Cortex of kidney (tissue), 1 donor: ENCODE results near the gene LRP3.

Source experiments
- DNase-seq: peaks from one replicate; lab custom pipeline; 2025; lab: John Stamatoyannopoulos, UW

Gene LRP3

DNA sequence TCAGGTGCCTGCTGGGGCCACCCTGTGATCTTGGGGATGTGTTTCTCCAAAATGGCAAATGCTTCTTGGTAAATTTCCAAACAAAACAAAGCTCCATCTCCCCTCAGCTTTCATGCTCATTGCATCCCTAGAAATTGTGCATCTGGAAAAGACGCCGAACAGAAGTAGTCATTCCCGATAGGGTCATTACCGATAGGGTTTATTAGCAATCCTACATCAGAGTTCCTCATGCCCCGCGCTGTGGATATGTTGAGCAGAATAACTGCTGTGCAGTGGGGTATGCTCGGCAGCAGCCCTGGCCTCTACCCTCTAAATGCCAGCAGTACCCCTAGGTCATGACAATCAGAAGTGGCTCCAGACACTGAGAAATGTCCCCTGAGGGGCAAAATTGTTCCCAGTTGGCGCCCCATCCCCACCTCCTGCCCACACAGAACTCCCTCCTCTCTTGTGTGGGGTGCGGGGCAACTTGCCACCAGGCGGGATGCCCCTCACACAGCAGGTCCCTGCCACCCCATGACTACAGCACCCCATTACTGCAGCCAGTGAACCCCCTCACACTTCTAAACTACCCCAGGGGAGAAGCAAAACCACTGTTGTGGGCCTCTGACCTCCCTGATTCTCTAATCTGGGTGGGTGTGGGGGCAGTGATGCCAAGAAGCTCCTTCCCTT, 44.5 kb downstream of the LRP3 start:
- DNase-seq, result no peak

DNA sequence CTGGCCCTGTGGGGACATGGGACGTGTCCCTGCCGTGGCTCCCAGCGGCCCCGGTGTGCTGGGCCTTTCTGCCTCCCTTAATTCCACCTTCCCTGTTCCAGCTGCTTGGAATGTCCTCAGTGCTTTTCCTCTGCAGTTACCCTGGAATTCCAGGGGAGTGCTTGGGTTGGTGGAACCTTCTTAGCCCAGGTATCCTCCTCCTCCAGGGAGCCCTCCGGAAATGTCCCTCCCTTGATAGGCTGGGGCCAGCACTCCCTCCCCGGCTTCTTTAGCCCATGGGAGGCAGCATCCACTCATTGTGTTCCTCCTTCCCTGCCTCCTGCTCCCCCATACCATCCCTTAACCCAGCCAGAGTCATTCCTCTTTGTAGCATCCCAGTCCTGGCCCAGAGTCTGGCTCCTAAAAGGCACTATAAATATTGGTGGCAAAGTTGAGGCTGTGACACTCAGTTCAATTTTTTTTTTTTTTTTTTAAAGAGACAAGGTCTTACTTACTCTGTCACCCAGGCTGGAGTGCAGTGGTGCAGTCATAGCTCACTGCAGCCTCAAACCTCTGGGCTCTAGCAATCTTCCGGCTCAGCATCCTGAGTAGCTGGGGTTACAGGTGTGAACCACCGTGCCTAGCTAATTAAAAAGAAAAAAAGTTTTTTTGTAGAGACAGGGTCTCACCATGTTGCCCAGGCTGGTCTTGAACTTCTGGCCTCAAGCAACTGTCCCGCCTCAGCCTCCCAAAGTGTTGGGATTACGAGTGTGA, 45.3 kb downstream of the LRP3 start:
- DNase-seq, result no peak

DNA sequence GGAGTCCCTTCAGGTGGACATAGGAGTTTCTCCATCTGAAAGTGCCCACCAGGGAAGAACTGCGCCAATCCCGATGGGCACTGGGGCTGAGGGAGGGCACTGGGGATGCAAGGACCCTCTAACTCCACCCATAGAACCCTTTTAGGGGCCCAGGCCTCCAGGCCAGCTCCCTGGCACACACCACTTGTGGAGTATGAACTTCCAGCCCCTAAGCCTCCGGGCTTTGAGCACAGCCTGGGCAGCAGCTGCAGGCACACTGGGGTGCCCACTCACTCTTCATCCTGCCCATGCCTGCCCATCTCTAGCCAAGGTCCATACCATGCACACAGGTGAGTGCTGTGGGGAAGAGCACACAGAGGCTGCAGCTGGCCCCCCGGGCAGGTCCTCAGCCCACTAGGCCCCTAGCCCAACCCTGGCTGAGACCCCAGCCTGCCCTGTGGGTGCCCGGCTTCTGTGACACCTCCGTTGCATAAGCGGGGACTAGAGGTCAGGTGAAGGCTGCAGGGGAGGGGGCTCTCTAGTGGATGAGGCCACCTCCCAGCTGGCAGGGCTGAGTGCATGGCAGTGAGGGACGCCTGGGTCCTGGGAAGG, 46.1 kb downstream of the LRP3 start:
- no peak for DNase-seq

DNA sequence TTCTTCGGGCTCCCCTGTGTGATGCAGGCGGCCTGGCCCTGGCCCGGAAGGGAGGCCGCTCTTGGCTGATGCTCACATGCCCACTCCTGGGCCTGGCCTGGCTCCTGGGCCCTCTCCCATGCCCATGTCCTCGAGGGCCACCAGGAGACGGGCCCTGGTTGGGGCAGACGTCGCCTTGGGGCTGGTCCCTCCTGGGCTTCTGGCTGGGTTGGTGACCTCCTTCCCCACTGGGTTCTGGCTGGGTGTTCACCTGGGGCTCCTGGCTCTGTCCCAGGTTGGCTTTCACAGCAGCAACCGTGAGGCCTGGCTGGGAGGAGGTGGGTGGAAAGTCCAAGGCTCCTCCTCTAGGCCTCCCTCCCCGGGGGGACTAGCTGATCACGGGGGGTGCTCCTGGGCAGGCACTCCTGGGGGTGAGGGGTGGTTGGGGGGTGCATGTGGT, 47.0 kb downstream of the LRP3 start:
- DNase-seq, result no peak

DNA sequence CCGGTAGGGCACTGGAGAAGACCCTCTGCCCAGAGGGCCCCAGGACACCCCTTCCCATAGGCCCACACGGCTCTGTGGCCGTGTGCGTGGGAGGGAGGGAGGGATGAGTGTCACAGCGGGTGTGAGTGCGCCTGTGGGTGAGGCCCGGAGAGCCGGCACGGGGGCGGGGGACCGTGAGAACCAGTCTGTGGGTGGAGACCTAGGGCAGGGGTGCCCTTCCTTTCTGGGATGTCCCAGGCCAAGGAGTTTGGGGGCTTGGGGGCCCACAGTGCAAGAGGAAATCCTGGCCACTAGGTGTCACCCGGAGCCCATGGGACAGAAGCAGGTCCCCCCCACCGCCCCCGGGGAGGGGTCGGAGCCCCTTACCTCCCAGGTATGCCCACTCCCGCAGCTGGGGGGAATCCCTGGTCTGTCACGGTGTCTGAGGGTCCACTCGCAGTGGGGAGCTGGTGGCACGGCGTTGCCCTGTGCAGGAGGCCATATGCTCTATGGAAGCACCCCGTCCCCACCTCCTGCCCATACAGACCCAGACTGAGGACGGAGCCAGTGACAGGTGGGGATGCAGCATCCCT, 47.5 kb downstream of the LRP3 start:
- no peak for DNase-seq

DNA sequence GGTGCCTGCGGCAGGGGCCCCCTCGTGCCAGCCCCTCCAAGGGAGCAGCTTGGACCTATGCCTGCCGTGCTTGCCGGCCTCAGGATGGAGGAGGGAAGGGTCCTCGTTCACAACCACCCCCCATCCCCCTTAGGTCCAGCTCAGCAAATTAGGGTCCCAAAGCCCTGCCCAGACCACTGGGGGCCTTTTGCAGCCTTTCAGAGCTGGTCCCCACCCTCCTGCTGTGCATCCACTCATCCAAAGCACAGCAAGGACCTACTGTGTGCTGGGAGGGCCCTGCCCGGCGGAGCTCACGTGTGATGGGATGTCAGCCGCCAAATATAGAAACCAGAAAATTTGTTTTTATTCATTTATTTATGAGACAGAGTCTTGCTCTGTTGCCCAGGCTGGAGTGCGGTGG, 48.0 kb downstream of the LRP3 start:
- no peak for DNase-seq

DNA sequence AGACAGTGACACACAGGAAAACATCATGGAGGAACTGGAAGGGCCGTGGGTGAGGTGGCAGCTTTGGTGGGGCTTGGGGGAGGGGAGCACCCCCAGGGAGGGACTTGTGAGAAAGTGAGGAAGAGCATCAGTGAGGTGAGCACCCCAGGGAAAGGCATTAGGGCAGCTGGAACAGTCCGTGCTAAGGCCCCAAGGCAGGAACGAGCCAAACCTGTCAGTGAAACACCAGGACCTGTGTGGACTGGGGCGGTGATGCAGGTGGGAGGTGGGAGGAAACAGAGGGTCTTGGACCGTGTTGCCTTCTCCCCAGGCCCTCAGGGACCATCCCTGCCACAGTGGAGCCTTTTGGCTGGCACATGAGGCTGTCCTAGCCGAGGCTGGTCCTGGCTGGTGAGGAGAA, 48.8 kb downstream of the LRP3 start:
- DNase-seq, result no peak

DNA sequence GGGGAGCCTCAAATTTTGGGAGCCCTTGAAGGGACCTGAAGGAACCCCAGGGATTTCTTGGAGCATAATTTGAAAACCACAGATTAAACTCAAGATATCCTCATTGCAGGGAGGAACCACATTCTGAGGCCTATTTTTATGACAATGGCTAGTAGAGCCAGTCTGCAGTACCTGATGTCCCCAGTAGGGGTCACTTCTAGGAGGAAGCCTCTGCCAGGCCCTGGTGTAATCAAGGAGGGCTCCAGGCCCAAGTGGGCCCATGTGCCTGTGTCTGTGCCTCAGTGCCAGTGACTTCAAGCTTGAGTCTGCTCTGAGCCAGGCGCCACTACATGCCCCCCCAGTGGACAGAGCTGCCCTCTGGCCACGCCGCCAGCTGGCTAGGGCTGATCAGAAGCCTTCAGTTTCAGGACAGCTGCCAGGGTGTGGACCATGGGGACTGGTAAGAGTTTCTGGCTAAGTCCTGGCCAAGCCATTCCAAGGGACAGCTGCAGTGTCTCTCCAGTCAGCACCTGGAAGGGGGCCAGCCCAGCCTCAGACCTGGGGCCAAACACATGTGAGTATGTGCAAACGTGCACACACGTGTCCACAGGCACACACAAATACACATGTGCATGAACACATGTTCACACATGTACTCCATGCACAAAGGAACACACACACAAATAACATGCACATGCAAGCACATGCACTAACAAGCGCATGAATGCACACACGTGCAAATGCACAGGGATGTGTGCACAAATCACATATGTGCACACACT, 52.0 kb downstream of the LRP3 start:
- no peak for DNase-seq

DNA sequence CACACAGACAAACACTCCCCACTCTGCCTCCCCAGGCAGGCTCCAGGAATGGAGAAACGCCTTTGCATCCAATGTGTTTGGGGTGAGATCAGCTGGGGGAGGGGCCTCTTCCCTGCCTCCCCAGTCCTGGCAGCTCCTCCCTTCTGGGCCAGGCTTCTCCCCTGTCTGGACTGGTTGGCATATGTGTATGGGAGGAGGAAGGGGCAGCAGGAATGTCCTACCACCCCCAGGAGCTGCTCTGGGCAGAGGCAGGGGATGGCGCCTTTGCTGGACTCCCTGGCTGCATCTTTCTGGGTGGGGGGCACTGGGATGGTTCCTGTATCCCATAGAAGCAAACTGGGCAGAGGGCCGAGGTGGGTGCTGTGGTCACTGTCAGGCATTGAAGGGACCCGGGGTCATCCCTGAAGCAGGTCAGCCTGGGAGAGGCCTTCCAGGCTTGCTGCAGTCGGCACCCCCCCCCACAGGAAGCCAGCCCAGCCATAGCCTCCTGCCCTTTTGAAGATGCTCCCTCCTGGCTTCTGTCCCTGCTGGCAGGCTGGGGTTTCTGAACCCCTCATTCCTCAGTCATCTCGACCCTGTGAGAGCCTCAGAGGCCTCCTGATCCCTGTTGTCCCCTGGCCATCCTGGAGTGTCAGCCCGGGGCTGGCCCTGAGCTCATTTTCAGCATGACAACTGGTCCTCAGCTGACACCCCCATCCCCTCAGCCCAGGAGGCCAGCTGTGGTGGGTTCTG, 52.7 kb downstream of the LRP3 start:
- no peak for DNase-seq

DNA sequence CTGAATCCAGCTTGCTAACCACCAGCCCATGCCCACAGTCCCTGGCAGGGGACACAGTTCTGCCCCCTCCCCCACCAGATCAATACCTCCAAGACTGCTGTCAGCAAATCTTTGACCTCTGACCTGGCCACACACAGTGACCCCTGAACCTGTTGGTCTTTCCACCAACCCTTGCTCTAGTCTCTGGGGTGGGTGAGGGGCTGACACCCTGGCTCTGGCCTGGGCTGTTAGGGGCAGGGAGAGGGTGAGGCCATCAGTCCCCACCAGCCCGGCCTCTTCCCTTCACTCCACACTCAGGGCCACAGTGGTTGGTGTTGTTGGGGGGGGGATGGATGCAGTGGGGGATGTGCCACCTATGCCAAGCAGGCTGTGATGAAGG, 53.3 kb downstream of the LRP3 start:
- no peak for DNase-seq

DNA sequence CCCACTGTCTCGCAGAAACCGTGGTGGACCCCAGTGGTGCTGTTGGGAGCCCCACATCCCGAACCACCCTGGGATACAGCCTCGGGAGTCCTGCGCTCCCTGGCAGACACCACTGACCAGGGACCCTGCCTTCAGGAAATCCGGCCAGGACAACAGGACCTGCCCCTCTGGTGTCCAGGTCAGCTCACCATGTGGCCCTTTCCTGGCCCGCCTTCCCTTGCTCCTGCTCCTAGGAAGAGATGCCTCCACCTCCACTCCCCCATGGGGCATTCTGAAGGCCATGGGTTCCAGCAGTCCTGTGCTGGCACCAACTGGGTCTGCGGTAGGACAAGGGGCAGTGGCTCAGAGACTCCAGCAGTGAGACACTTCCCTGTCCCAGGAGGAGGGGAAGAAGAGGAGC, 54.0 kb downstream of the LRP3 start:
- DNase-seq, result no peak

DNA sequence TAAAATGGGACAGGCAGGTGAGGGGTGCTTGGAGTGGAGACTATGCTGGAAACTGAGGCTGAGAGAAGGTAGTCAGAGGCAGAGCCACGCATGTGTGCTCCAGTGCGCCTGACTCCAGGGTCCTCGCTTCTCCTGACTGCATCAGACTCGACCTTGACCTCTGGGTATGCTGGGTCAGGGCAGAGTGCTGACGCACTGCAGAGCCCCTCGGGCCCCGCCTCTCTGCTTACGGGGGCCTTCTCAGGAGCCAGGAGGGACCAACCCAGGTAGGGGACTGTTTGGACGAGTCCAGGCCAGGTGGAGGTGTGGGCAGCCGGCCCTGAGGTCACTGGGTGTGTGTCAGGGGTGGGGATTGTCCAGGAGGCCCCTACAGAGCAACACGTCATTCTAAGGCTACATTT, 54.4 kb downstream of the LRP3 start:
- DNase-seq, result no peak

DNA sequence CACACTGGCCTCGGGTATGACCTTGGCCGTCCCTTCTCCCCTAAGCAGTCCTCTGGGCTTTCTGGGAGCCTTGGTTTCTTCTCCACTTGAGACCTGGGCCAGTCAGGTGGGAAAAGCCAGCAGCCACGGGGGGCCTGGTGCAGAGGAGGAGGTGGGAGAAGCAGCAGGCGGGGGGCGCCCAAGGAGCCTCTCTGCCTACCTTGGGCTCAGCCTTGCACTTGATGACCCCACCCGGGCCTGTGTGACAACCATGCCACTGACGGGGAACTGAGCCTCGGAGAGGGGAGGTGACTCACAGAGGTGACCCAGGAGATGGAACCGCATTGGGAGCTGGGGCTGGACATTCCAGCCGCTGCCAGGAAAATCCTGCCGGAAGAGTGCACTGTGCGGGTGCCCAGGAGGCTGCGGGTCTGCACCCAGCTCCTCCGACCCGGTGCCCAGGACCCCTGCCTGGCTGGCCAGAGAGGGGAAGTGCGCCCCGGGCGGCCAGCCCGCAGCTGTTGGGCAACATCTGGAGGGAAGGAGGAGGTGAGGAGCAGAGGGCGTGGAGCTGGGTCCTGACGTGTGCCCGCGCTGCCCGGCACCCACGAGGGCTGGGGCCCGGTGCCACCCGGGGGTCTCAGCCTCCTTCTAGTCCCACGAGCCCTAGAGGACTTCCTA, 55.0 kb downstream of the LRP3 start:
- DNase-seq, result no peak

DNA sequence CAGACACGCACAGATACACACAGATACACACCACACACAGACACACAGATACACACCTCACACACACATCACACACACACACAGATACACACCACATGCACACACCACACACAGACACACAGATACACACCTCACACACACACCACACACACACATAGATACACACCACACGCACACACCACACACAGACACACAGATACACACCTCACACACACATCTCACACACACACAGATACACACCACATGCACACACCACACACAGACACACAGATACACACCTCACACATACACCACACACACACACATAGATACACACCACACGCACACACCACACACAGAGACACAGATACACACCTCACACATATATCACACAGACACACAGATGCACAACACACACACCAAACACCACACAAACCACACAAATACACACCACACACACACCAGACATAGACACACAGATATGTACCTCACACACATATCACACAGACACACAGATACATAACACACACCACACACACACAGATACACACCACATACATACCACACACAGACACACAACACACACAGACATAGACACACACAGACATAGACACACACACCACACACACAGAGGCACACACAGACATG, 55.7 kb downstream of the LRP3 start:
- no peak for DNase-seq

DNA sequence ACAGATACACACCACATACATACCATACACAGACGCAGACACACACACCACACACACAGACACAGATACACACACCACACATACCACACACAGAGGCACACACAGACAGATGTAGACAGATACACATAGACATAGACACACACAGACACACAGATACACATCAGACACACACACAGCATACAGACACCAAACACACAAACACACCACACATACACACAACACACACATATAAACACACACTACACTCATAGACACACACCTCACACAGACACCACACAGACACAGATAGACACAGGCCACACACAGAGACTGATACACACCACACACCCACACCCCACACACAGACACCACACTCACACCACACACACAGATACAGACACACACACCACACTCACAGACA, 56.4 kb downstream of the LRP3 start:
- no peak for DNase-seq

DNA sequence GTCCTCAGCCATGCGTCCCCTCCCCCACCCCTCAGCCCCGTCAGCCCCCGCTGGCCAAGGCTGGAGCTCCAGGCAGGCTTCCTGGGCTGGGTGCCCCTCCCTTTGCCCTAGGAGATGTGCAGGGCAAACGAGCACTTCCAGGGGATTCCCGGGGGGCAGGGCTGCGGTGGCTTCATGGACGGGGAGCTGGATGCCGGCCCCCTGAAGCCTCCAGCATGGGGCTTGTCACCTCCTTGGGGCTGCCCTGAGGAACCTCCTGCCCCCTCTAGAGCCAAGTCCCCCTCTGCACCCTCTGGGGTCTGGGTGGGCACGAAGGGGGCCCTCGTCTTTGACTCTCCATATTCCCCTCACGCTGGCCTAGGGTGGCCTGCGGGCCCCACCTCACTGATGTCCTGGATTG, 56.9 kb downstream of the LRP3 start:
- no peak for DNase-seq

DNA sequence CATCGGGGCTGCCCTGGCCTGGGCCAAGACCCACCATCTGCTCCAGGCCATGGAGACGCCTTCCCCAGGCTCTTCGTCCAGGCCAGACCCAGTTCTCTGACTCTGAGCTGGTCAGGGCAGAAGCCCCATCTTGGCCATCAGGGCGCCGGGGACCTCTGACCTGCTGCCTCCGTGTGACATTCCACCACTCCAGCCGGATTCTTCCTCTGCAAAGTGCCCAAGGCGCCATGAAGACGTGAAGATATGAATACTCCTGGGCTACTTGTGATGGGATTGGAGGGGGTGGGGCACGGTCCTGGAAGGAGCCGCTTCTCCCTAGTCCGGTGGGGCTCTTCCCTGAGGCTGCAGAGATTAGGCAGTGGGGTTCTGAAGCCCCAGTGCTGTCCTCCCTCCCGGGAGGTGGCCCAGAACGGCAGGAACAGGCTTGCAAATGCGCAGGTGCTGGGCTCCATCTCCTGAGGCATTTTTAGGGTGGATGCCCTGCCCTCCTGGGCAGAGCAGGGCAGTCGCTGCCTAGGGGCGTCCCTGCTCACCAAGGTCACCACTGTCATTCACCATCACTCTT, 57.5 kb downstream of the LRP3 start:
- no peak for DNase-seq

DNA sequence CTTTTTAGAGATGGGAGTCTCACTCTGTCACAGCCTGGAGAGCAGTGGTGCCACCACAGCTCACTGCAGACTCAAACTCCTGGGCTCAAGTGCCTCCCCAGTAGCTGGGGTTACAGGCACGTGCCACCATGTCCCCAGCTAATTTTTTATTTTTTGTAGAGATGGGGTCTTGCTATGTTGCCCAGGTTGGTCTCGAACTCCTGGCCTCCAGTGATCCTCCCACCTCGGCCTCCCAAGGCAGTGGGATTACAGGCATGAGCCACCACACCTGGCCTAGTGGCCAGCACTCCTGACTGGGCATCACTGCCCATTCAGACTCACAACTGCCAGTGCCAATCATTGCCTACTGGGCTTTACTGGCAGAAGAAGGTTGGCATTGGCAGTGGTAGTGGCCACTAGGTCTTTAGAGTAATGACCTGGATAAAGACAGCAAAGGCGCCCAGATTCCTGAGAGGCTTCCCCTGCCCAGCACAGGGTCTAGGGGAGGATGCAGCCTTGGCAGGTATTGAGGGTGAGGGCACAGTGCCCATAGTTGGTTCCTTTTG, 58.4 kb downstream of the LRP3 start:
- DNase-seq, result no peak

DNA sequence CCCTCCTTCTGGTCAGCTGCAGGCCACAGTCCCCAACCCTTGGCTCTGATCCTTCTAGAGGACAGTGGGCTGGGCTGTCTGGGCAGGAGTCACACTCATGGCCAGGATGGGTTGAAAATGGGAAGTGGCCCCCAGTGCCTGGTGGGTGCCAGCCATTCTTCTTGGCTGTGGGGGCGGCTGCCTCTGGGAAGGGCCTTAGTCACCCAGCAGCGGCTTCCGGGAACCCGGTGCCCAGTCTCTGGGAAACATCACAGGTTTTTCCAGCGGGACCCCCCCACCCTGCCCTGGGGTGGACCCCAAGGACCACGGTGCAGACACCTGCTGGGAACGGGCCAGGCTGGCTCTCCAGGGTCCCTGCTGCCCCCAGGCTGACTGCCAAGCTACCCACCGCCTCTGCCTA, 58.8 kb downstream of the LRP3 start:
- DNase-seq, result no peak

DNA sequence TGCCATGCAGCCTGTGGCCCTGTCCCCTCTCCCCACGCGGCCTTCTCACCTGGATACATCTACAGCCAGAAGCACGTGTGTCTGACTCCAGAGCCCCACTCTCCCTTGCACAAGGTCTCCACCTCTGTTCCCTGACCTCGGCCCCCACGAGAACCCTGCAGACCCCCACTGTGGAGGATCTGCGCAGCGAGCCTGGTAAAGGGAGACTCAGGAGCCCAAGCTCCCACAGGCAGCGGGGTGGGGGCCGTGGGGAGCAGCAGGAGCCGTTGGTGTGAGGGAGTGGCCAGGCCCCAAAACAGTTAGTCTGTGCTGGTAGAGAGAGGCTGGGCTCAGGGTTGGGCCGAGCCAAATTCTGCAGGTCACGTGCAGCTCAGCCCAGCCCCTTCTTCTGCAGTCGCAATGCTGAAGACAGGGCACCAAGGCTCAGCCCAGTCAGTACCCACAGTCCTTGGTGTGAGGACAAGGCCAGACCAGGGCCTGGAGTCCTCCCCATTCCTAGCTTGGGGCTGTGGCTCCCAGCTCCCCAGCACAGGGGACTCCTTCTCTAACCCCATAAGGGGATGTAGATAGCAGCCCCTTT, 60.2 kb downstream of the LRP3 start:
- DNase-seq, result no peak
